Measurements from ENCODE around the gene B4GALT5. TPM values are rescaled to one million over a fixed set of nuclear protein-coding genes. Genes with fewer than 3 reads are reported as not detected.

Gene B4GALT5
- polyA plus RNA-seq, 3 donors = 2.4 to 18.3 (median 2.7) TPM

GRCh38 chr20:49589747-49590146, 123.9 kb downstream of the B4GALT5 start:
- Histone ChIP-seq H3K4me3 (replicated peaks in 1 of 3; ENCODE audit: low read depth in 2 of 3, low read length in 3 of 3) (no peak overlapping the region), H2AFZ (ENCODE audit: insufficient read depth, low read depth, low read length, poor library complexity, severe bottlenecking) (no peak overlapping the region), H3K79me2 (ENCODE audit: insufficient read depth, low read length) (no peaks in the 10 kb centered on the region), H3K9ac (ENCODE audit: insufficient read depth, low read length, poor library complexity, severe bottlenecking) (no peak overlapping the region), H3K4me2 (replicated peaks; ENCODE audit: extremely low read depth, low read length, poor library complexity, severe bottlenecking) (no peak overlapping the region), H3K4me1 (ENCODE audit: control insufficient read depth in 1 of 2, insufficient read depth in 2 of 2, low read length in 2 of 2) (peaks cover 20 to 33% of the 10 kb centered on the region in 2 donors), H3K9me3 (replicated peaks in 1 of 2; ENCODE audit: control insufficient read depth in 1 of 2, insufficient read depth in 1 of 2, low read length in 2 of 2) (peaks cover 0 to 8% of the 10 kb centered on the region in 2 donors), H3K36me3 (replicated peaks in 1 of 2; ENCODE audit: control insufficient read depth in 1 of 2, insufficient read depth in 2 of 2, low read length in 2 of 2) (no peaks in the 10 kb centered on the region), H3K27me3 (ENCODE audit: control insufficient read depth in 2 of 2, insufficient read depth in 2 of 2, low read length in 2 of 2) (no peaks in the 10 kb centered on the region), H3K27ac (ENCODE audit: low read depth in 1 of 2, low read length in 2 of 2) (peak overlapping the region in 1 of 2 donors; percentile 37), H4K20me1 (ENCODE audit: insufficient read depth, low read length) (no peaks in the 10 kb centered on the region)
- 97% methylated on average over 4 of the region's 6 CpGs for WGBS (ENCODE audit: insufficient coverage)
- Mint-ChIP-seq H3K9me3 (peaks cover 6 to 20% (median 11%) of the 10 kb centered on the region in 7 donors), H3K4me3 (peak overlapping the region in 1 of 2 donors; percentile 61), H3K36me3 (peaks cover 5 to 7% of the 10 kb centered on the region in 2 donors), H3K4me1 (peaks cover 31% of the 10 kb centered on the region), H3K27me3 (ENCODE audit: low read depth in 3 of 3) (peaks cover 7 to 11% (median 9%) of the 10 kb centered on the region in 3 donors), H3K27ac (peak overlapping the region in 5 of 7 donors; percentile 3 to 84 (median 73))
- DNase-seq = no peak
- TF ChIP-seq CTCF (IDR thresholded peaks at IDR 0.05) = no peak
- intact Hi-C loops (cut with micrococcal nuclease) = no loop called here

GRCh38 chr20:49587111-49587570, 126.5 kb downstream of the B4GALT5 start:
- no peak for TF ChIP-seq CTCF (IDR thresholded peaks at IDR 0.05)

More at GRCh38 chr20:49587111-49587570, 126.5 kb downstream of the B4GALT5 start:
- no peaks in the 10 kb centered on the region for H3K27me3 ChIP-seq (ENCODE audit: control insufficient read depth in 2 of 2, insufficient read depth in 2 of 2, low read length in 2 of 2)
- no peak overlapping the region for H3K4me3 ChIP-seq (replicated peaks in 1 of 3; ENCODE audit: low read depth in 2 of 3, low read length in 3 of 3)
- no peak for DNase-seq
- Mint-ChIP-seq H3K27ac (no peak overlapping the region), H3K27me3 (ENCODE audit: low read depth in 3 of 3) (peaks cover 5 to 8% (median 6%) of the 10 kb centered on the region in 3 donors), H3K4me1 (peaks cover 42% of the 10 kb centered on the region), H3K36me3 (peaks cover 5 to 10% of the 10 kb centered on the region in 2 donors), H3K9me3 (peaks cover 9 to 19% (median 16%) of the 10 kb centered on the region in 7 donors), H3K4me3 (no peak overlapping the region)
- H4K20me1 ChIP-seq (ENCODE audit: insufficient read depth, low read length) = no peaks in the 10 kb centered on the region
- no peak overlapping the region for H3K4me2 ChIP-seq (replicated peaks; ENCODE audit: extremely low read depth, low read length, poor library complexity, severe bottlenecking)
- H3K4me1 ChIP-seq (ENCODE audit: control insufficient read depth in 1 of 2, insufficient read depth in 2 of 2, low read length in 2 of 2) = peaks cover 39 to 43% of the 10 kb centered on the region in 2 donors
- H2AFZ ChIP-seq (ENCODE audit: insufficient read depth, low read depth, low read length, poor library complexity, severe bottlenecking) = no peak overlapping the region
- intact Hi-C loops (cut with micrococcal nuclease) = no loop called here
- no peak overlapping the region for H3K27ac ChIP-seq (ENCODE audit: low read depth in 1 of 2, low read length in 2 of 2)
- 96% methylated on average over 6 of the region's 10 CpGs for WGBS (ENCODE audit: insufficient coverage)
- H3K79me2 ChIP-seq (ENCODE audit: insufficient read depth, low read length) = no peaks in the 10 kb centered on the region
- no peaks in the 10 kb centered on the region for H3K36me3 ChIP-seq (replicated peaks in 1 of 2; ENCODE audit: control insufficient read depth in 1 of 2, insufficient read depth in 2 of 2, low read length in 2 of 2)
- peaks cover 4 to 13% of the 10 kb centered on the region in 2 donors for H3K9me3 ChIP-seq (replicated peaks in 1 of 2; ENCODE audit: control insufficient read depth in 1 of 2, insufficient read depth in 1 of 2, low read length in 2 of 2)
- H3K9ac ChIP-seq (ENCODE audit: insufficient read depth, low read length, poor library complexity, severe bottlenecking) = no peak overlapping the region

All from CD14-positive monocyte (primary cell).